ENCODE results near the gene DNM3.

- no peak for TF ChIP-seq SUZ12 (IDR thresholded peaks at IDR 0.05)
- TF ChIP-seq FOXA1 (IDR thresholded peaks at IDR 0.05) = no peak
- TF ChIP-seq BHLHE40 (IDR thresholded peaks at IDR 0.05; ENCODE audit: borderline replicate concordance) = no peak
- no peak for TF ChIP-seq PKNOX1 (IDR thresholded peaks at IDR 0.05)
- TF ChIP-seq NFRKB (IDR thresholded peaks at IDR 0.05) = no peak
- no peak for TF ChIP-seq CTBP1 (IDR thresholded peaks at IDR 0.05; ENCODE audit: borderline replicate concordance)
- no peak for TF ChIP-seq TARDBP (IDR thresholded peaks at IDR 0.05)
- TF ChIP-seq FOXK2 (IDR thresholded peaks at IDR 0.05) = no peak
Observed at GRCh38 chr1:172208635-172209034, 367.3 kb downstream of the DNM3 start.
